H1 (cell line): Measurements from ENCODE around the gene GANC. TPM values are rescaled to one million over a fixed set of nuclear protein-coding genes. Genes with fewer than 3 reads are reported as not detected.

Experiments used
- polyA plus RNA-seq, 7 experiments: library from polyadenylated mRNA; depleted of rRNA in 3 of 7; stranded (reverse) in 5 of 7; unstranded in 2 of 7; fragments of >200 nt in 5 of 7; fragments of 200-250 nt in 2 of 7; gene quantifications; 1 replicate in 5 of 7; 2 replicates in 1 of 7; 4 replicates in 1 of 7; pipeline versions ENCODE4 v1.2.1 to v1.2.3, GENCODE V29; 2011 to 2013; ENCODE audit warnings: missing spikeins in 2 of 7, mixed read lengths in 2 of 7
- total RNA-seq: library from RNA; stranded (reverse); fragmentation: NEBNext Ultra II Directional; extraction: Animal tissue kit (Norgen Biotek cat#: 25700); gene quantifications from 2 replicates; pipeline ENCODE4 v1.2.1, GENCODE V29; 2021

GANC gene
- total and polyA plus RNA-seq, 2 of the 8 experiments (the other 6 are each of a cell fraction or from before 2014, with no cell fraction given) = 6.8 to 14.4 TPM

Other genes starting within 250 kb of the GANC start
- 0.07 and 0.33 TPM in 2 replicates for gene PLA2G4D, start 178.6 kb upstream of the GANC start, total RNA-seq
- gene PLA2G4D, start 178.6 kb upstream of the GANC start, polyA plus RNA-seq (2011; rRNA removed) = 0.18 and 0.20 TPM in 2 replicates
- not detected in 2 replicates for gene PLA2G4F, start 116.6 kb upstream of the GANC start, total RNA-seq
- gene PLA2G4F, start 116.6 kb upstream of the GANC start, polyA plus RNA-seq (2011; rRNA removed) = not detected in 2 replicates
- gene VPS39, start 64.9 kb upstream of the GANC start, total RNA-seq = 36.6 and 39.6 TPM in 2 replicates
- 34.4 and 40.4 TPM in 2 replicates for gene VPS39, start 64.9 kb upstream of the GANC start, polyA plus RNA-seq (2011; rRNA removed)
- 32.9 and 33.1 TPM in 2 replicates for gene TMEM87A, start 232 bp downstream of the GANC start, total RNA-seq
- gene TMEM87A, start 232 bp downstream of the GANC start, polyA plus RNA-seq (2011; rRNA removed) = 11.0 and 15.2 TPM in 2 replicates
- gene CAPN3, start 86.3 kb downstream of the GANC start, total RNA-seq = 0.75 and 0.80 TPM in 2 replicates
- gene CAPN3, start 86.3 kb downstream of the GANC start, polyA plus RNA-seq (2011; rRNA removed) = 2.0 and 2.1 TPM in 2 replicates
- gene ZNF106, start 217.9 kb downstream of the GANC start, total RNA-seq = 62.0 and 64.5 TPM in 2 replicates
- gene ZNF106, start 217.9 kb downstream of the GANC start, polyA plus RNA-seq (2011; rRNA removed) = 15.7 and 18.2 TPM in 2 replicates
- gene SNAP23, start 222.4 kb downstream of the GANC start, total RNA-seq = 71.3 and 72.8 TPM in 2 replicates
- 32.2 and 58.0 TPM in 2 replicates for gene SNAP23, start 222.4 kb downstream of the GANC start, polyA plus RNA-seq (2011; rRNA removed)